Calu3 (cell line): Measurements from ENCODE around the gene EIF6. TPM values are rescaled to one million over a fixed set of nuclear protein-coding genes. Genes with fewer than 3 reads are reported as not detected.
A peak's percentile ranks its signal among the peaks of the same experiment; 100 is the strongest.

Experiments
- BruUV-seq: library from RNA; stranded (reverse); fragments of 400-500 nt; replicated peaks from 2 replicates; lab custom pipeline; 2021; lab: Mats Ljungman, UMichigan
- CTCF ChIA-PET: fragments of 300-600 bp; sonication (Branson Sonifier 250); formaldehyde crosslinking; loops from one replicate; lab custom pipeline; 2022; ENCODE audit warnings: antibody characterized with exemption; lab: Charles Lee
- DNase-seq: peaks from one replicate; pipeline ENCODE4 v3.0.0; 2022
- H3K27ac Mint-ChIP-seq: one replicate; pipeline ENCODE4 v1.8.0; 2022; ENCODE audit warnings: mixed read lengths; ENCODE audit not compliant: unreplicated experiment
- H3K27me3 Mint-ChIP-seq: one replicate; pipeline ENCODE4 v1.8.0; 2022; ENCODE audit warnings: mixed read lengths; ENCODE audit not compliant: unreplicated experiment
- H3K36me3 Mint-ChIP-seq: one replicate; pipeline ENCODE4 v1.8.0; 2022; ENCODE audit warnings: mild to moderate bottlenecking, moderate library complexity, mixed read lengths; ENCODE audit not compliant: insufficient read depth, unreplicated experiment
- H3K4me1 Mint-ChIP-seq: one replicate; pipeline ENCODE4 v1.8.0; 2022; ENCODE audit warnings: mild to moderate bottlenecking, low read depth, mixed read lengths; ENCODE audit not compliant: unreplicated experiment
- H3K4me3 Mint-ChIP-seq: one replicate; pipeline ENCODE4 v1.8.0; 2022; ENCODE audit warnings: mild to moderate bottlenecking, low read depth, moderate library complexity, mixed read lengths; ENCODE audit not compliant: unreplicated experiment
- H3K9me3 Mint-ChIP-seq: one replicate; pipeline ENCODE4 v1.8.0; 2022; ENCODE audit warnings: low read depth, mixed read lengths; ENCODE audit not compliant: unreplicated experiment
- CTCF ChIP-seq: fragments of 200-600 bp; IDR thresholded peaks from one replicate; pipeline ENCODE4 v1.8.0; 2022; ENCODE audit warnings: antibody characterized with exemption; ENCODE audit not compliant: unreplicated experiment
- intact Hi-C: fragments of 100-400 bp; cut with micrococcal nuclease; formaldehyde crosslinking; loops from one replicate; pipeline ENCODE4 v1.10.0; 2022; ENCODE audit not compliant: unreplicated experiment
- total RNA-seq: library from RNA; stranded (reverse); gene quantifications from 2 replicates; pipeline ENCODE4 v1.2.3, GENCODE V29; 2022

EIF6 gene
- total RNA-seq, 1 experiment from 2014 or later = 271 TPM

- Mint-ChIP-seq H3K36me3 (no peaks in the 10 kb centered on the region), H3K4me1 (peaks cover 54% of the 10 kb centered on the region), H3K27ac (peak overlapping the region; percentile 30), H3K27me3 (no peaks in the 10 kb centered on the region), H3K4me3 (no peak overlapping the region), H3K9me3 (no peaks in the 10 kb centered on the region)
- TF ChIP-seq CTCF = no peak
- peak; percentile 39 for DNase-seq
- intact Hi-C loops = no loop called here
- CTCF ChIA-PET = interaction anchor here (0.5 to 1.5 kb wide), 7 partner anchors 9 to 100 kb away, joined by 3 to 7 read pairs (median 3); no protein-coding TSS in a partner anchor
- no TSS peak for BruUV-seq
Observed at GRCh38 chr20:35327074-35327976, 42.8 kb upstream of the EIF6 start.

GRCh38 chr20:35326740-35327073, 42.1 kb upstream of the EIF6 start:
- Mint-ChIP-seq H3K27me3 (no peaks in the 10 kb centered on the region), H3K4me1 (peaks cover 54% of the 10 kb centered on the region), H3K9me3 (no peaks in the 10 kb centered on the region), H3K36me3 (no peaks in the 10 kb centered on the region), H3K27ac (peak overlapping the region; percentile 30), H3K4me3 (no peak overlapping the region)
- CTCF ChIA-PET = interaction anchor here (0.5 to 1.5 kb wide), 5 partner anchors 9 to 77 kb away, joined by 3 to 7 read pairs (median 4); no protein-coding TSS in a partner anchor
- no TSS peak for BruUV-seq
- DNase-seq = no peak
- no peak for TF ChIP-seq CTCF
- intact Hi-C loops = no loop called here

- TF ChIP-seq CTCF = no peak
- CTCF ChIA-PET = interaction anchor here (0.5 to 1.5 kb wide), 3 partner anchors 8 to 122 kb away, joined by 3 to 7 read pairs (median 6); no protein-coding TSS in a partner anchor
- Mint-ChIP-seq H3K4me1 (peaks cover 55% of the 10 kb centered on the region), H3K27ac (peak overlapping the region; percentile 0), H3K9me3 (no peaks in the 10 kb centered on the region), H3K36me3 (no peaks in the 10 kb centered on the region), H3K4me3 (no peak overlapping the region), H3K27me3 (no peaks in the 10 kb centered on the region)
- intact Hi-C loops = no loop called here
- no peak for DNase-seq
- BruUV-seq = no TSS peak
Observed at GRCh38 chr20:35326021-35326739, 41.6 kb upstream of the EIF6 start.

GRCh38 chr20:35325401-35325800, 40.8 kb upstream of the EIF6 start:
- CTCF ChIA-PET = no interaction called here
- Mint-ChIP-seq H3K4me1 (peaks cover 62% of the 10 kb centered on the region), H3K27me3 (no peaks in the 10 kb centered on the region), H3K27ac (peak overlapping the region; percentile 0), H3K36me3 (peaks cover 1% of the 10 kb centered on the region), H3K9me3 (no peaks in the 10 kb centered on the region), H3K4me3 (no peak overlapping the region)
- no peak for TF ChIP-seq CTCF
- no TSS peak for BruUV-seq
- DNase-seq = no peak
- intact Hi-C loops = no loop called here
